K562 (cell line): ENCODE results near the gene C6orf62. TPM values are rescaled to one million over a fixed set of nuclear protein-coding genes. Genes with fewer than 3 reads are reported as not detected.

Experiments used
- ADNP ChIP-seq: fragments of 200-800 bp; sonication (Bioruptor generic); IDR thresholded peaks from 2 replicates; pipeline ENCODE4 v1.6.1; 2016; ENCODE audit warnings: missing genetic modification characterization, missing compliant biosample characterization
- CBX1 ChIP-seq: sonication (generic); IDR thresholded peaks from 2 replicates; pipeline ENCODE4 v1.6.1; 2016; ENCODE audit warnings: antibody characterized with exemption, low read depth, mild to moderate bottlenecking
- CHCHD3 ChIP-seq: fragments of 250-450 bp; sonication (Bioruptor Pico); IDR thresholded peaks from 2 replicates; pipeline ENCODE4 v2.1.2; 2022; ENCODE audit warnings: mild to moderate bottlenecking
- CLOCK ChIP-seq: fragments of 250-450 bp; sonication (Bioruptor Pico); IDR thresholded peaks from 2 replicates; pipeline ENCODE4 v1.4.0; 2020; ENCODE audit warnings: mild to moderate bottlenecking, moderate library complexity, borderline replicate concordance
- CTCFL ChIP-seq: IDR thresholded peaks from 2 replicates; pipeline ENCODE4 v1.6.1; 2011; ENCODE audit warnings: borderline replicate concordance, low read depth, mild to moderate bottlenecking, moderate library complexity, low read length; ENCODE audit not compliant: insufficient read depth, poor library complexity, severe bottlenecking
- FOXO4 ChIP-seq: fragments of 450-650 bp; formaldehyde crosslinking; IDR thresholded peaks from 2 replicates; pipeline ENCODE4 v1.4.0; 2020; ENCODE audit warnings: mild to moderate bottlenecking, moderate library complexity
- HMGXB4 ChIP-seq: sonication (generic); formaldehyde crosslinking; IDR thresholded peaks from 2 replicates; pipeline ENCODE4 v1.8.1; 2023; ENCODE audit warnings: mild to moderate bottlenecking, missing genetic modification reagents
- MIER1 ChIP-seq: fragments of 450-650 bp; IDR thresholded peaks from 2 replicates; pipeline ENCODE4 v1.6.1; 2016; ENCODE audit warnings: antibody characterized with exemption, mild to moderate bottlenecking, low read depth
- NFE2L1 ChIP-seq: fragments of 450-650 bp; IDR thresholded peaks from 2 replicates; pipeline ENCODE4 v1.6.1; 2016; ENCODE audit warnings: missing genetic modification characterization, low read depth, mild to moderate bottlenecking, missing compliant biosample characterization, moderate library complexity, borderline replicate concordance
- POLR2H ChIP-seq: IDR thresholded peaks from 2 replicates; pipeline ENCODE4 v1.6.1; 2016; ENCODE audit warnings: missing genetic modification characterization, low read depth, mild to moderate bottlenecking, control low read depth, missing compliant biosample characterization, moderate library complexity
- SMAD1 ChIP-seq: fragments of 150-350 bp; IDR thresholded peaks from 2 replicates; pipeline ENCODE4 v1.6.1; 2014; ENCODE audit warnings: low read length, low read depth; ENCODE audit not compliant: partially characterized antibody
- THRAP3 ChIP-seq: fragments of 450-650 bp; IDR thresholded peaks from 2 replicates; pipeline ENCODE4 v1.6.1; 2016; ENCODE audit warnings: mild to moderate bottlenecking, inconsistent platforms, borderline replicate concordance
- TRIM25 ChIP-seq: fragments of 450-650 bp; IDR thresholded peaks from 2 replicates; pipeline ENCODE4 v1.7.0; 2016; ENCODE audit warnings: borderline replicate concordance
- ZNF232 ChIP-seq: sonication (generic); formaldehyde crosslinking; IDR thresholded peaks from 2 replicates; pipeline ENCODE4 v1.8.0; 2022; ENCODE audit warnings: mild to moderate bottlenecking, missing genetic modification reagents
- polyA plus RNA-seq, 8 experiments: library from polyadenylated mRNA; depleted of rRNA in 4 of 8; stranded (reverse) in 5 of 8; unstranded in 3 of 8; fragments of >200 nt; fragmentation: Nextera tagmentation in 2 of 8; fragmentation: Illumina TruSeq in 1 of 8; extraction: Ambion mirVana in 2 of 8; extraction: Trizol in 1 of 8; gene quantifications; 2 replicates each; pipeline versions ENCODE4 v1.2.1 to v1.2.3, GENCODE V29; 2011 to 2014; ENCODE audit warnings: inconsistent platforms in 1 of 8, missing spikeins in 1 of 8
- total RNA-seq, 7 experiments: library from RNA; depleted of rRNA in 6 of 7; stranded (reverse); fragments of >200 nt in 6 of 7; fragmentation: Illumina TruSeq in 2 of 7; extraction: Trizol in 2 of 7; gene quantifications; 2 replicates each; pipeline versions ENCODE4 v1.2.1 to v1.2.3, GENCODE V29; 2011 to 2021; ENCODE audit warnings: low replicate concordance in 1 of 7

The C6orf62 gene
- total and polyA plus RNA-seq, 9 of the 15 experiments (the other 6 are each of a cell fraction or from before 2014, with no cell fraction given): 48.5 to 579 (median 111) TPM

- TF ChIP-seq HMGXB4 (CRISPR knock-in tag) (peak; percentile 88), CTCFL (peak; percentile 89), CHCHD3 (CRISPR knock-in tag) (no peak), POLR2H (tag) (peak; percentile 83), MIER1 (no peak), CBX1 (peak; percentile 87), FOXO4 (CRISPR knock-in tag) (no peak; the same call in 1 of the 2 replicates), TRIM25 (0 out of 2 replicates have a peak, but pooled peaks have one; percentile 35), SMAD1 (peak; percentile 25), CLOCK (CRISPR knock-in tag) (no peak), NFE2L1 (tag) (no peak), THRAP3 (no peak; the same call in 1 of the 2 replicates), ADNP (tag) (no peak), ZNF232 (CRISPR knock-in tag) (no peak)
These were observed 52.1 kb downstream of the C6orf62 start, which contains the start of the genes ACOT13 and TDP2 (continued) for GRCh38 chr6:24666641-24667377.
